Measurements from ENCODE around the gene EXOC1L. TPM values are rescaled to one million over a fixed set of nuclear protein-coding genes. Genes with fewer than 3 reads are reported as not detected.
"Not testable (repeated sequence)": the region's sequence is repeated elsewhere in the genome, so short reads cannot be mapped to it uniquely, and the experiment has no call there.

The EXOC1L gene
- total and polyA plus RNA-seq, 8 donors: not detected

GRCh38 chr4:55838952-55839351 is 19.4 kb downstream of the EXOC1L start:
- intact Hi-C loops (cut with DNase I): no loop called here
- TF ChIP-seq, protein P1, sequence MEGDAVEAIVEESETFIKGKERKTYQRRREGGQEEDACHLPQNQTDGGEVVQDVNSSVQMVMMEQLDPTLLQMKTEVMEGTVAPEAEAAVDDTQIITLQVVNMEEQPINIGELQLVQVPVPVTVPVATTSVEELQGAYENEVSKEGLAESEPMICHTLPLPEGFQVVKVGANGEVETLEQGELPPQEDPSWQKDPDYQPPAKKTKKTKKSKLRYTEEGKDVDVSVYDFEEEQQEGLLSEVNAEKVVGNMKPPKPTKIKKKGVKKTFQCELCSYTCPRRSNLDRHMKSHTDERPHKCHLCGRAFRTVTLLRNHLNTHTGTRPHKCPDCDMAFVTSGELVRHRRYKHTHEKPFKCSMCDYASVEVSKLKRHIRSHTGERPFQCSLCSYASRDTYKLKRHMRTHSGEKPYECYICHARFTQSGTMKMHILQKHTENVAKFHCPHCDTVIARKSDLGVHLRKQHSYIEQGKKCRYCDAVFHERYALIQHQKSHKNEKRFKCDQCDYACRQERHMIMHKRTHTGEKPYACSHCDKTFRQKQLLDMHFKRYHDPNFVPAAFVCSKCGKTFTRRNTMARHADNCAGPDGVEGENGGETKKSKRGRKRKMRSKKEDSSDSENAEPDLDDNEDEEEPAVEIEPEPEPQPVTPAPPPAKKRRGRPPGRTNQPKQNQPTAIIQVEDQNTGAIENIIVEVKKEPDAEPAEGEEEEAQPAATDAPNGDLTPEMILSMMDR (IDR thresholded peaks at IDR 0.05): no peak

DNA sequence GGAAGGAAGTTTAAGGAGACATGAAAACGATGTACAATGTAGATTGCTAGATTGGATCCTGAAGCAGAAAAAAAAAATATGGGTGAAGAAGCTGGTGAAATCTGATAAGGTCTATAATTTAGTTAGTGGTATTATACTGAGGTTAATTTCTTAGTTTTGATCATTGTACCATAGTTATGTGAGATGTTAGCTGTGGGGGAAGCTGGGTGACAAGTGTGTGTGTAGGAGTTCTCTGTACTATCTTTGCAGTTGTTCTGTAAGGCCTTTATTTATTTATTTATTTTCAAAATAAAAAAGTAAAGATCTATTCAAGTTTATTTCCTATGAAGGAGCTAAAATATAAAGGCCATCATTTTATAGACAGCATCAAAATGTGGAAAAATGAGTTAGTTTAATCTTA is 21.4 kb downstream of the EXOC1L start:
- H3K27me3 ChIP-seq: peaks cover 0 to 18% (median 5%) of the 10 kb centered on the region in 4 donors
- H3K27ac ChIP-seq: no peak overlapping the region
- no peak for DNase-seq
- no peaks in the 10 kb centered on the region for H3K36me3 ChIP-seq
- no peaks in the 10 kb centered on the region for H3K9me3 ChIP-seq
- no peak overlapping the region for H3K4me3 ChIP-seq
- ATAC-seq: no peak
- WGBS, 2 donors: 59 to 72% methylated on average over 1 of the region's 1 CpG
- intact Hi-C loops (cut with DNase I): no loop called here
- TF ChIP-seq, protein P1 (IDR thresholded peaks at IDR 0.05): no peak
- FAIRE-seq: no peak
- no peaks in the 10 kb centered on the region for H3K4me1 ChIP-seq

More at GRCh38 chr4:55838952-55839351, 19.4 kb downstream of the EXOC1L start:
- Histone ChIP-seq H3K27me3 (peaks cover 0 to 20% (median 5%) of the 10 kb centered on the region in 4 donors), H3K4me1 (no peaks in the 10 kb centered on the region), H3K4me3 (no peak overlapping the region), H3K9me3 (no peaks in the 10 kb centered on the region), H3K27ac (no peak overlapping the region), H3K36me3 (no peaks in the 10 kb centered on the region)
- ATAC-seq: no peak
- DNase-seq: no peak
- no peak for FAIRE-seq

GRCh38 chr4:55841373-55842239 is 22.0 kb downstream of the EXOC1L start:
- H3K4me3 ChIP-seq; ATAC-seq; H3K36me3 ChIP-seq; DNase-seq; H3K27ac ChIP-seq; intact Hi-C loops (cut with DNase I); H3K4me1 ChIP-seq; FAIRE-seq; H3K9me3 ChIP-seq: not testable (repeated sequence)
- H3K27me3 ChIP-seq: peaks cover 0 to 12% (median 5%) of the 10 kb centered on the region in 4 donors
- 62 to 77% methylated on average over 18 to 21 of the region's 22 CpGs for WGBS, 2 donors

- H3K4me3 ChIP-seq; H3K27me3 ChIP-seq; H3K4me1 ChIP-seq; H3K27ac ChIP-seq; H3K9me3 ChIP-seq; DNase-seq; ATAC-seq; intact Hi-C loops (cut with DNase I); H3K36me3 ChIP-seq; FAIRE-seq: not testable (repeated sequence)
- WGBS, 2 donors: 51 to 66% methylated on average over 7 to 10 of the region's 10 CpGs
These were observed 22.7 kb downstream of the EXOC1L start for GRCh38 chr4:55842312-55842711.

DNA sequence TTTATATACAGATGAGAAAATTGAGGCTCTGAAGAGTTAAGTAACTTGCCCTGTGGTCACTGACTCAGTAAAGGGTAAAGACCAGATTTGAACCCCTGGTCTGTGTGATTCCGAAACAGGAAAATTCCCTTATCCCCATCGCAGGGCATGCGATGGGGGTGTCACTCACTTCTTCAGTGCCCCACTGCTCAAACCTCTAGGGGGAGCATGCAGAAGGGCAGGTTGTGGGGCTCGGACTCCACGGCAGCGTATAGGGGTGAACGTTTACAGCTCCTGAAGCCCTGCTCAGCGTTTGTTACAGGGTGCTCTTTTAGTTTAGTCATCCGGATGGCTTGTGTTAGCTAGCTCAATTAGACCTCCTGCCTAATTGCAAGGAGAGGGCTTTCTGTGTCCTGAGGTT is 30.1 kb downstream of the EXOC1L start:
- Histone ChIP-seq H3K9me3 (no peaks in the 10 kb centered on the region), H3K4me3 (no peak overlapping the region), H3K27me3 (peaks cover 0 to 7% (median 0%) of the 10 kb centered on the region in 4 donors), H3K27ac (no peak overlapping the region), H3K36me3 (no peaks in the 10 kb centered on the region), H3K4me1 (peaks cover 0 to 6% (median 3%) of the 10 kb centered on the region in 3 donors)
- intact Hi-C loops (cut with DNase I): no loop called here
- TF ChIP-seq, protein P1 (IDR thresholded peaks at IDR 0.05): no peak
- DNase-seq: no peak
- no peak for FAIRE-seq
- WGBS, 2 donors: 64 to 67% methylated on average over 9 of the region's 9 CpGs
- no peak for ATAC-seq

GRCh38 chr4:55851885-55852284 is 32.3 kb downstream of the EXOC1L start:
- peaks cover 0 to 7% (median 0%) of the 10 kb centered on the region in 4 donors for H3K27me3 ChIP-seq
- ATAC-seq (no peak), FAIRE-seq (no peak), DNase-seq (no peak)
- H3K27ac ChIP-seq: no peak overlapping the region
- H3K36me3 ChIP-seq: no peaks in the 10 kb centered on the region
- TF ChIP-seq, protein P1 (IDR thresholded peaks at IDR 0.05): no peak
- intact Hi-C loops (cut with DNase I): no loop called here
- peaks cover 0 to 6% (median 3%) of the 10 kb centered on the region in 3 donors for H3K4me1 ChIP-seq
- 33 to 39% methylated on average over 6 of the region's 6 CpGs for whole genome bisulfite sequencing, 2 donors
- H3K4me3 ChIP-seq: no peak overlapping the region
- H3K9me3 ChIP-seq: no peaks in the 10 kb centered on the region

Measured in pancreas (tissue), 10 donors.